Ecto neural progenitor cell (in vitro differentiated cells): ENCODE results near the gene OSMR.

Experiments used
- DNase-seq: peaks from one replicate; pipeline ENCODE4 v3.0.0-alpha.2; 2018; ENCODE audit warnings: low spot score

The OSMR gene

GRCh38 chr5:38845526-38846378, at the start of gene OSMR:
OSMR (plus strand) TSS chr5:38846012; CDS start chr5:38869045, 23,033 bp downstream.
- DNase-seq, result peak; percentile 72

- DNase-seq, result no peak
These were observed 49.1 kb upstream of the OSMR start for GRCh38 chr5:38796742-38797108.

- DNase-seq, result no peak
These were observed 48.0 kb upstream of the OSMR start for GRCh38 chr5:38797838-38798237.

GRCh38 chr5:38799556-38800377, 46.0 kb upstream of the OSMR start:
- no peak for DNase-seq

- DNase-seq, result no peak
These were observed 45.3 kb upstream of the OSMR start for GRCh38 chr5:38800515-38800914.

GRCh38 chr5:38802125-38802524, 43.7 kb upstream of the OSMR start:
- DNase-seq, result no peak

GRCh38 chr5:38803246-38803645, 42.6 kb upstream of the OSMR start:
- no peak for DNase-seq

GRCh38 chr5:38806775-38807258, 39.0 kb upstream of the OSMR start:
- no peak for DNase-seq

- no peak for DNase-seq
These were observed 38.0 kb upstream of the OSMR start for GRCh38 chr5:38807570-38808483.

- DNase-seq, result no peak
These were observed 37.0 kb upstream of the OSMR start for GRCh38 chr5:38808666-38809343.

- DNase-seq, result peak; percentile 89
These were observed 36.1 kb upstream of the OSMR start for GRCh38 chr5:38809388-38810359.

- DNase-seq, result no peak
These were observed 30.9 kb upstream of the OSMR start for GRCh38 chr5:38814879-38815278.

GRCh38 chr5:38816083-38817030, 29.5 kb upstream of the OSMR start:
- DNase-seq, result no peak

GRCh38 chr5:38821679-38822078, 24.1 kb upstream of the OSMR start:
- DNase-seq, result no peak

- DNase-seq, result no peak
These were observed 22.3 kb upstream of the OSMR start for GRCh38 chr5:38823503-38823902.

- no peak for DNase-seq
These were observed 21.0 kb upstream of the OSMR start for GRCh38 chr5:38824821-38825220.

- no peak for DNase-seq
These were observed 20.3 kb upstream of the OSMR start for GRCh38 chr5:38825494-38825893.

- no peak for DNase-seq
These were observed 18.3 kb upstream of the OSMR start for GRCh38 chr5:38827525-38827924.

GRCh38 chr5:38830521-38831051, 15.2 kb upstream of the OSMR start:
- DNase-seq, result no peak
